ENCODE data around the gene FIP1L1.
"Not testable (repeated sequence)": the region's sequence is repeated elsewhere in the genome, so short reads cannot be mapped to it uniquely, and the experiment has no call there.

The FIP1L1 gene

GRCh38 chr4:53377319-53378170 is at the start of gene FIP1L1:
TSS of gene FIP1L1 (plus strand) at chr4:53377641. CDS start at chr4:53377839, 198 bp downstream.
- H3K9me3 ChIP-seq, result no peaks in the 10 kb centered on the region
- peaks cover 23 to 26% of the 10 kb centered on the region in 2 experiments for H3K4me1 ChIP-seq (ENCODE audit: control insufficient read depth in 1 of 2, insufficient read depth in 1 of 2, low read depth in 1 of 2, low read length in 1 of 2)
- no peak for TF ChIP-seq CTCF (IDR thresholded peaks at IDR 0.05)
- peak within 1 kb of the TSS; percentile 92 for H3K27ac ChIP-seq
- H3K4me3 ChIP-seq (ENCODE audit: low read depth in 1 of 2, low read length in 1 of 2), result peak within 1 kb of the TSS; percentile 76 to 94
- peaks cover 13% of the 10 kb centered on the region for H3K27me3 ChIP-seq
- H3K36me3 ChIP-seq, result peaks cover 7% of the 10 kb centered on the region

- H3K4me1 ChIP-seq (ENCODE audit: control insufficient read depth in 1 of 2, insufficient read depth in 1 of 2, low read depth in 1 of 2, low read length in 1 of 2); H3K9me3 ChIP-seq; H3K27me3 ChIP-seq; H3K4me3 ChIP-seq (ENCODE audit: low read depth in 1 of 2, low read length in 1 of 2); H3K27ac ChIP-seq; H3K36me3 ChIP-seq: not testable (repeated sequence)
Observed at GRCh38 chr4:53334916-53335315, 42.5 kb upstream of the FIP1L1 start.

- not testable (repeated sequence) for H3K27ac ChIP-seq; H3K4me3 ChIP-seq (ENCODE audit: low read depth in 1 of 2, low read length in 1 of 2); H3K9me3 ChIP-seq; H3K27me3 ChIP-seq; H3K36me3 ChIP-seq; H3K4me1 ChIP-seq (ENCODE audit: control insufficient read depth in 1 of 2, insufficient read depth in 1 of 2, low read depth in 1 of 2, low read length in 1 of 2)
Observed at GRCh38 chr4:53340145-53340544, 37.3 kb upstream of the FIP1L1 start.

GRCh38 chr4:53346392-53346791 is 31.0 kb upstream of the FIP1L1 start:
- H3K36me3 ChIP-seq; H3K27ac ChIP-seq; H3K9me3 ChIP-seq; H3K4me1 ChIP-seq (ENCODE audit: control insufficient read depth in 1 of 2, insufficient read depth in 1 of 2, low read depth in 1 of 2, low read length in 1 of 2); H3K4me3 ChIP-seq (ENCODE audit: low read depth in 1 of 2, low read length in 1 of 2); H3K27me3 ChIP-seq: not testable (repeated sequence)

- Histone ChIP-seq H3K9me3 (no peaks in the 10 kb centered on the region), H3K27me3 (no peaks in the 10 kb centered on the region), H3K4me3 (ENCODE audit: low read depth in 1 of 2, low read length in 1 of 2) (no peak overlapping the region), H3K36me3 (no peaks in the 10 kb centered on the region), H3K4me1 (ENCODE audit: control insufficient read depth in 1 of 2, insufficient read depth in 1 of 2, low read depth in 1 of 2, low read length in 1 of 2) (no peaks in the 10 kb centered on the region), H3K27ac (no peak overlapping the region)
- TF ChIP-seq CTCF (IDR thresholded peaks at IDR 0.05), result no peak
Observed at GRCh38 chr4:53346920-53347852, 30.3 kb upstream of the FIP1L1 start.

GRCh38 chr4:53348046-53348445 is 29.4 kb upstream of the FIP1L1 start:
- Histone ChIP-seq H3K9me3 (no peaks in the 10 kb centered on the region), H3K36me3 (no peaks in the 10 kb centered on the region), H3K4me3 (ENCODE audit: low read depth in 1 of 2, low read length in 1 of 2) (no peak overlapping the region), H3K27ac (no peak overlapping the region), H3K27me3 (no peaks in the 10 kb centered on the region), H3K4me1 (ENCODE audit: control insufficient read depth in 1 of 2, insufficient read depth in 1 of 2, low read depth in 1 of 2, low read length in 1 of 2) (no peaks in the 10 kb centered on the region)
- no peak for TF ChIP-seq CTCF (IDR thresholded peaks at IDR 0.05)

GRCh38 chr4:53349091-53349491 is 28.4 kb upstream of the FIP1L1 start:
- no peak overlapping the region for H3K27ac ChIP-seq

More at GRCh38 chr4:53349091-53349491, 28.4 kb upstream of the FIP1L1 start:
- Histone ChIP-seq H3K9me3 (no peaks in the 10 kb centered on the region), H3K36me3 (no peaks in the 10 kb centered on the region), H3K27me3 (no peaks in the 10 kb centered on the region), H3K4me3 (ENCODE audit: low read depth in 1 of 2, low read length in 1 of 2) (no peak overlapping the region), H3K4me1 (ENCODE audit: control insufficient read depth in 1 of 2, insufficient read depth in 1 of 2, low read depth in 1 of 2, low read length in 1 of 2) (no peaks in the 10 kb centered on the region)
- TF ChIP-seq CTCF (IDR thresholded peaks at IDR 0.05), result no peak

Data from neutrophil (primary cell).